Fibroblast of skin of scalp (primary cell): ENCODE data around the gene PLCD4. TPM values are rescaled to one million over a fixed set of nuclear protein-coding genes. Genes with fewer than 3 reads are reported as not detected.

Source experiments
- DNase-seq: peaks from one replicate; pipeline ENCODE4 v3.0.0-alpha.2; 2013
- polyA plus RNA-seq, 2 experiments: library from polyadenylated mRNA; unstranded; fragments of 120-200 nt; gene quantifications; one replicate each; pipeline ENCODE4 v1.2.1, GENCODE V29; 2013; ENCODE audit not compliant: insufficient read length in 2 of 2

PLCD4 gene
- 3.3 TPM for polyA plus RNA-seq (2013, experiment 1 of 2; ENCODE audit: insufficient read length)
- 6.0 TPM for polyA plus RNA-seq (2013, experiment 2 of 2; ENCODE audit: insufficient read length)

DNA sequence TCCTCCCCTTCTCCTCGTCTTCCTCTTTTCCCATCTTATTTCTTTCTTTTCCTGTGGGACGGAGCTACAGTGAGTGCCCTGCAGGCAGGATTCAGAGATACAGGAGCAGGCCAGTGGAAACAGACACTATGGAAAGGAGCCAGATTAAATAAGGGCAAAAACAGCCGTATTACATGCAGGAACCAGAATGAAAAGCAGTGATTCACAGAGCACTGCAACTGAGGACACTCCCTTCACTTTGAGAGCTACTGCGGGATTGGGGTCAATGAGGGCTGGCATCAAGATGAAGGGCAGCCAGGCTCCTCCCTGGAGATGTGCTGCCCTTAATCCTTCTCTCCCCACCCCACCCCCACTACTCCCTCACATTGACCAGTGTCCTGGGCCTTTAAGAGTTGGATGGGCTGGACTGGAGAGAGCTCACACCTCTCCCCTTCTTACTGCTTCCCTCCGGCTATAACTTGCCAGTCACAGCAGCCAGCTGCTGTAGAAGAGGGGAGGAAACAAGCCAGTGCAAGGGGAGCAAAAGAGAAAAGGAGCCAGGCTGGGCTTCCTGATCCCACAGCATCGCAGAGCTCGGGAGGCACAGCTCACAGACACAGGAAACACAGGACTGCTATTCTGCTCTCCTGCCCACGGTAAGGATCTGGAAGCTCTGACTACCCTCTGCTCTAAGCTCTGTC lies at the start of gene PLCD4:
PLCD4 (plus strand) TSS at position 464 of the 680 bp plus-strand sequence. CDS start 7,841 bp downstream, outside the sequence.
- peak; percentile 69 for DNase-seq

DNA sequence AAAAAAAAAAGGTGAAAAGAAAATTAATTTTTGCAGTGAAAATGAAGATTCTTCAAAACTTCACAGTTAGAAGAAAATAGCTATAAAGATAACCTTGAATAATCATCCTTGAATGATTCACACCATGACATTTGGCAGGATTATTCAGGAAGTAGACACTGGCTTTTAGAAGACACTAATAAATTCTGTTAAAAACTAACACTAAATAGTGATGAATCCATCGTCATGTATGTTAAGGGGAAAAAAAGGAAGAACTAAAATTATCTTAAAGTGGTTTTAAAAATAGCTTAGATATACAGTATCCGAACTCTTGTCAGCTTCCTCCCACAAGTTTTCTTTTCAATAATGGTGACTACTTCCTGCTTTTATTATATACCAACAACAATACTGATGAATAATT lies 49.8 kb upstream of the PLCD4 start:
- no peak for DNase-seq

DNA sequence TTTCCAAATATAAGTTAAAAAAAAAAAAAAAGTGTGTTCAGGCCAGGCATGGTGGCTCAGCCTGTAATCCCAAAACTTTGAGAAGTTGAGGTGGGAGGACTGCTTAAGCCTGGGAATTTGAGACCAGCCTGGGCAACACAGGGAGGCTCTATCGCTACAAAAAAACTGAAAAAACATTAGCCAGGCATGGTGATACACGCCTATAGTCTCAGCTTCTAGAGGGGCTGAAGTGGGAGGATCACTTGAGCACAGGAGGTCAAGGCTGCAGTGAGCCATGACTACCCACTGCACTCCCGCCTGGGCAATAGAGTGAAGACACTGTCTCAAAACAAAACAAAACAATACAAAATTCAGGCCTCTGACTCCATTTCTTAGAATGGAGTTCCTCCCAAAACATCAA lies 48.7 kb upstream of the PLCD4 start:
- DNase-seq: no peak

DNA sequence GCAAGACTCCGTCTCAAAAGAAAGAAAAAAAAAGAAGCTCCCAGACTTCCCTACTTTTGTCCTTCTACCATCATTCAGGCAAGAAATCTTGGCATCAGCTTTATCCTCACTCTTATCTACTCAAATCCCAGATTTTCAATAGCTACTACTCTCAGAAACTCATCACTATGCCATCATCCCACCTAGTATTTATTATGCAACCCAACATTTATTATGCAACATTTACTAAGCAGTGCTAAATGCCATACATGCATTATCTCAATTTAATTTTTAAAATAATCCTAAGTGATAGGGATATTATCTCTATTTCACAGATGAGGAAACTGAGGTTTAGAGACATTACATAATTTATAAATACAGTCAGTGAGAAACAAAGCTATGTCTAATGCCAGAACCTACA lies 43.6 kb upstream of the PLCD4 start:
- no peak for DNase-seq

- no peak for DNase-seq
Measured at GRCh38 chr2:218566296-218566695, 41.4 kb upstream of the PLCD4 start.

DNA sequence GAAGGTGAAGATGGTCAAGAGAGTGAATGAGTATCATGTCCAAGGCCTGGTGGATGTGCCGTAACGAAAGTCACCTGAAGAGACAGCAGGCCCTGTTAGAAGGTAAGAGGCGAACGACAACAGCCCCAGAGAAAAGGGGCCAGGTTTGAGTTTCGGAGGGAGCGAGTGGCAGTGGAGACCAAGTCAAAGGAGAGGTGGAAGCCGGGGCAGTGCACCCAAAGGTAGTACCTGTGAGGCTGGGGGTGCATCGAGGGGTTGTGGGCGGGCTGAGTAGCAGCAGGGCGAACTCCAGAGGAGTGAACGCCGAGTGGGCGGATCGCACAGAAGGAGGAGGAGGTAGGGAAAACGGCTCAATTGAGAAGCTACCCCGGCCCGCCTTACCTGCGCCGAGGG lies 39.9 kb upstream of the PLCD4 start:
- DNase-seq: no peak

- peak; percentile 98 for DNase-seq
Measured at GRCh38 chr2:218568190-218569037, 39.3 kb upstream of the PLCD4 start, which contains the start of the genes CNOT9 and USP37. TSS of gene CNOT9 (plus strand) at chr2:218568839. CDS start at chr2:218568955, 116 bp downstream. TSS of gene USP37 (minus strand) at chr2:218568351. CDS start at chr2:218558653, 9,698 bp downstream.

DNA sequence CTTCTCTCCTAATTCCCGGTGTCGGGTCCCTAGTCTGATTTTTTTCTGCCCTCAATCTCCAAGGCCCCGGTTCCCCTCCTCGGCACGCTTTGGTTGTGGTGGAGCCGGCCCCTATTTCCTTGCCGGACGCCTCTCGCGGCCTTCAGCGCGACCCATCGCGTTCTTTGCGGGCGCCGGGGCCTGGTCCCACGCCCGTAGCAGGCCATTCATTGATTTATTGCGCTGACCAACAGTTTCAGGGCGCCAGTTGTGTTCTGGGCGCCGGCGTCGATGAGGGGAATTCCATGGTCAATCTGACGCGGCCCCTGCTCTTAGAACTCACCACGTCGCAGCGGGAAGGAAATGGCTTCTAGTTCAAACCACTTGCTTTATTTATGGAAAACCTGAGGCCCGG lies 38.7 kb upstream of the PLCD4 start:
- peak; percentile 31 for DNase-seq

DNA sequence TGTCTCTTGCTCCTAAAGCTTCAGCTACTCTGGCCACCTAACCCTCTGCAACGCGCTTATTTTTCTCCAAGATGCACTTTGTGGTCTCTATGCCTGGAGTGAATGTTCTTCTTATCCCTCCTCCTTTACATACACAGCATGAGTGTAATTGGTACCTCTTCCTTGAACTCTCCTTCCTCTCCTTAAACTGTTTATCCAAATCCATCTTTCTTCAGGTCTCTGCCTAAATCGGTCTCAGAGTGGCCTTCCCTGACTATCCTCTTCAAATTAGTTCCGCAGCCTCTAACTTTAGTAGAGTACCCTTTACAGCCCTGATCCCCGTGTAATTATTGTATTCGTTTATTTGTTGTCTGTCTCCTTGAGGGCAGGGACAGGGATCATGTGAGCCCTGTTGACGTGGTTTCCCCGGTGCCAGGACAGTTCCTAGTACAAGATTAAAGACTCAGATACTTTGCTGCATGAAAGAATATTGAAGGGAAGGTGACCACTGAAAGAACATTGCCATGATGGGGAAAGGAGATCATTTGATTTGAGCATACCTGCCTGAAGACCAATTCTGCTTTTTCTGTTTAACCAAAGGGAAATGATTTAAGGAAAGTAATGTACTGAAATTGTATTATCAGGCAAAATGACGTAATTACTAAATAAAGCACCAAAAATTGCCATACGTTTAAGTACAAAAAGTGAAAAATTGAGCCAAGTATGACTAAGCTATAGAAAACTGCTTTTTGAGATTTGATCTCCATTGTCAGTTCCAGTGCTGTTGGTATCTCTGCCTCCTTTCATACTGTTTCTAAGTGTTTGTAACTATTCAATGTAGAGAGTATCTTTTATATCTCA lies 37.8 kb upstream of the PLCD4 start:
- DNase-seq: no peak

DNA sequence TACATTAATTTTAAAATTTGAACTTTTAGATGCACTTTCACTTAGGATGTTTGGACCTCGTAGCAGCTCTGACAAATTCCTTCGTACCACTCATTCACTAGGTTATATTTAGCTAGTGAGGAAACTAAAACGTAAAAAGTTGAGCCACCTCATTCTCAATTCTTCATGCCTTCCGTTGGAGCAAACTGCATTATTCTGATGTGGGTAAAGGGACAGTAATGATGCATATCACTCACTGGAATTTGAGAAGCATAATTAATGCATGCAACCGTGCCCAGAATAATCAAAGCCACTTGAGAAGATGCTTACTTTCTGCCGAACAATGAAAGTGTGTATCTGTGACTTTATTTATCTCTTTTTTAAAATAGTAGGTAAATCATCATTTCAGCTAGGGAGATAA lies 36.8 kb upstream of the PLCD4 start:
- peak; percentile 15 for DNase-seq

GRCh38 chr2:218576854-218577253 lies 30.8 kb upstream of the PLCD4 start:
- DNase-seq: no peak

DNA sequence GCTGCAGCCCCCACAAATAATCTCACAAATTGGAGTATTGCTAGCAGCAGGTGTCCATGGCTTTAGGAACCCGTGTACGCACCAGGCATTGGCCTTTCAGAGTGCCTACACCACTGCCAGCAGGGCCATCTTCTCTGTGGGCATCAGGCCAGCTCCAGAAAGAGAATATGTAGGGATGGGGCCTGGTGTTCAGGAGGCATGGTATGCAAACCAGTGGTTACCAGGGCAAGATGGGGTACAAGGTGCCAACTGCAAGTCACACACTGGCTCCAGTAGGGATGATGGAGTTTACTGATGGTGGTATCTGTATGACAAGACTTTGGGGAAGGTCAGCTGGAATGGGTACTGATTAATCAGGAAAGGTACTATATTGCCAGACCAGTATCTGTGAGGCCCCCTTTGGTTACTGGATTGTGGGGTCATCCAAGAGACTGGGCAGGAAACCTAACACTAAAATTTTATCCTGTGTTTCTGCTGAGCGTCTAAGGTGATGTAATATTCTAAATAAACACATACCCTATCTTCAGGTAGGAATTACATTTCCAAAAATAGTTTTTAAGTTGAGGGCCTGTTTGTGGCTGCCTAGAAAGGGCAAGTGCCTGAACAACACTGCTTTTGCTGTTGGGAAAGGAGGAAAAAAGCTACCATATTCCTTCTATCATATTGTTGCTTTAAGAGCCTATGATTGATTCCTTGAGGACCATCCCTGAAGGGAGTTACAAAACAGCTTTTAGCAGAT lies 30.0 kb upstream of the PLCD4 start:
- DNase-seq: no peak

DNA sequence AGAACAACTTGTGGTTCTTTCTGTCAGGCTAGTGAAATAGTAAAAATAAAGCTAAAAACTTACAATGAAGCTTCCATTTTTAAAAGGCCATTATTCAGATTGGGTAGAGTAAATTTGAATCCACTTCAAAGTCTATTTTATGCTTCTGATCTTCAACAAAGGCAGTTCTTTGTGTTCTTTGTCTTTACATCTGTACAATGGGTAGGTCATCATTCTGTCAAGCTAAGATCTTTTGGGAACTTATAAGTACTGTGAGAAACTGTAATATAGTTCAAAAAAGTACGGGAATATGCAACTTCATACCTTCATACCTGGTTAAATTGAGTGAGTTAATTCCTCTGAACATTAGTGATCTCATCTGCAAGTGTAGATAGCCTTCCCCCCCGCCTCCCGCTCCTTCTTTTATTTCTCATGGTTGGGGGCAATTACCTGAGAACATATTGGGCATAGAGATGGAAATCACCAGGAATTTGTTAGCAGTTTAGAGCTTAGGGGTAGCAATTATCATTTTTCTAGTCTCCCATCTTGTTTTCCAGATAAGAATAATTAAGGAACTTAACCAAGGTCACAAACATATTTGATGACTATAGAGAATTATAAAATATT lies 29.3 kb upstream of the PLCD4 start:
- no peak for DNase-seq

- DNase-seq: peak; percentile 75
Measured at GRCh38 chr2:218582076-218582475, 25.6 kb upstream of the PLCD4 start.

DNA sequence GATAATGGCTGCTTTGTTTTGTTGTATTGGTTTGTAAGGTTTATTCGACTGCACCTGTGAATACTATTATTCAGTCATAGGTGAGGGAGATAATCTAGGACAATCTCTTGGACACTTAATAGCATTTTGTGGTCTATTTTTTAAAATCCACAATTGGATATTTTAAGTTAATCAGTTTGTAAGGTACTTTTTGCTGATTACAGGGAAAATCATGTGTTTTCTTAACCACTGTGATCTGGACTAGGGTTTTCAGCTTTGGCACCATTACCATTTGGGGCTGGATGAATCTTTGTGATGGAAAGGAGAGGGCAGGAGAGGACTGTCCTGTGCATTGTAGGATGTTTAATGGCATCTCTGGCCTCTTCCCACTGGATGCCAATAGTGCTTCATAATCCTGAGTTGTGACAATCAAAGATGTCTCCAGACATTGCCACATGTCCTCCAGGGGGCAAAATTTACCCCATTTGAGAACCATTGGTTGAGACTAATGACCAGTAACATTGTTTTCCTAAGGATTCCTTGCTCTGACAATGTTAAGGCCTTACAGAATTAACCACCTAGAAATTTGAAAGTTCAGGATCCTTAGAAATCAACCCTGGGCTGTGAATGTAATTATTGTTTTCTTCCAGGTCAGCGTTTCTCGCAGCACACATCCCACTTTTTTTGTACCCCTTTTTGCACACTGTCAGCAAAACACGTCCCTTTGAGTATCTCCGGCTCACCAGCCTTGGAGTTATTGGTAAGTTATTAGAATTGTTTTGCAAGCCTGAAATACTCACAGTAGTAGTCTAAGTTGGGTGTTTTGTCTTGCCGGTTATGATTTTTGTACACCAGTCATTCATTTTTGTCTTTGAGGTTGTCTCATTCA lies 23.5 kb upstream of the PLCD4 start:
- no peak for DNase-seq

DNA sequence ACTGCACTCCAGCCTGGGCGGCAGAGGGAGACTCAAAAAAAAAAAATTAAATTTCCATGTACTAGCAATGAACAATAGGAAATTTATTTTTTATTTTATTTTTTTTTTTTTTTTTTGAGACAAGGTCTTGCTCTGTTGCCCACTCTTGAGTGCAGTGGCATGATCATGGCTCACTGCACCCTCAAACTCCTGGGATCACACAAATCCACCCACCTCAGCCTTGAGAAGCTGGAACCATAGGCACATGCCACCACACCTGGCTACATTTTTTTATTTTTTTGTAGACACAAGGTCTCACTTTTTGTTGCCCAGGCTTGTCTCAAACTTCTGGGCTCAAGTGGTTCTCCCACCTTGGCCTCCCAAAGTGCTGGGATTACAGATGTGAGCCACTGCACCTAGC lies 22.2 kb upstream of the PLCD4 start:
- no peak for DNase-seq

DNA sequence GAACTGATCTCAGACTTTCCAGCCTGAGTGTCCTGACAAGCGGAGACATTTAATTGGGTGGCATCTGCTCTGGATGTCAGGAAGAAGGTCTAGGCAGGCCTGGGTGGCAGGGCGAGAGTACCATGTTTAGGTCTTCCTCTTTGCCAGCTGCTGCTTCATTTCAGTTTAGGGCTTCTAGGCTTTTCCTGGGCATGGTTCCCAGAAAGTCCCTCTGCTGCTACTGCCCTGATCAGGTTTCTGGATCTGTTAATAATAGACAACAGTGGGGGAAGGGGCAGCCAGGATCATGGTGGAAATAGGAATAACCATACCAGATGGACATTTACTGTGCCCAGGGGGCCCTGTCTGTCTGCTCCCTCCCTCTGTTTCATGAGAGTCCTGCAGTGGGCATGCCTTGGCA lies 2.3 kb upstream of the PLCD4 start:
- peak; percentile 63 for DNase-seq

GRCh38 chr2:218615868-218616315 lies 8.2 kb downstream of the PLCD4 start:
- no peak for DNase-seq

- DNase-seq: peak; percentile 25
Measured at GRCh38 chr2:218618102-218618860, 10.6 kb downstream of the PLCD4 start.

- no peak for DNase-seq
Measured at GRCh38 chr2:218621007-218621406, 13.3 kb downstream of the PLCD4 start.
